Urinary bladder (tissue), 4 donors: ENCODE data around the gene ZCCHC7. TPM values are rescaled to one million over a fixed set of nuclear protein-coding genes. Genes with fewer than 3 reads are reported as not detected.

Experiments
- DNase-seq: peaks from one replicate; pipeline ENCODE4 v3.0.0-alpha.2; 2015; ENCODE audit errors: extremely low spot score
- H3K27ac ChIP-seq: one replicate; pipeline ENCODE4 v1.5.1; 2013; ENCODE audit warnings: low read depth, mild to moderate bottlenecking, moderate library complexity
- H3K36me3 ChIP-seq: one replicate; pipeline ENCODE4 v1.6.1; 2013; ENCODE audit warnings: mild to moderate bottlenecking, moderate library complexity; ENCODE audit not compliant: insufficient read depth
- H3K4me1 ChIP-seq: one replicate; pipeline ENCODE4 v1.6.1; 2013; ENCODE audit warnings: mild to moderate bottlenecking, moderate library complexity; ENCODE audit not compliant: insufficient read depth
- H3K4me3 ChIP-seq: one replicate; pipeline ENCODE4 v1.5.1; 2013; ENCODE audit warnings: low read depth, low read length
- WGBS: extraction: QIAGEN DNeasy Blood & Tissue Kit; methylation state at CpG from one replicate; pipeline ENCODE4 v1.1.7; 2013; 5-methylcytosine and 5-hydroxymethylcytosine counted together
- polyA plus RNA-seq: library from polyadenylated mRNA; stranded (reverse); fragments of 200-250 nt; gene quantifications from one replicate; pipeline ENCODE4 v1.2.3, GENCODE V29; 2013
- total RNA-seq: library from RNA; depleted of rRNA; stranded (reverse); fragments of >200 nt; gene quantifications from one replicate; pipeline ENCODE4 v1.2.3, GENCODE V29; 2014
- donor health status: healthy with polysubstance abuse.
- donor health status: healthy.

ZCCHC7 gene
- total and polyA plus RNA-seq, 2 donors: 10.9 to 40.7 TPM

- DNase-seq: no peak
- Histone ChIP-seq H3K27ac (no peak overlapping the region), H3K4me1 (no peaks in the 10 kb centered on the region), H3K36me3 (no peaks in the 10 kb centered on the region), H3K4me3 (no peak overlapping the region)
- 94% methylated on average over 2 of the region's 2 CpGs for WGBS
Observed at GRCh38 chr9:37329576-37329975, 209.2 kb downstream of the ZCCHC7 start.

DNA sequence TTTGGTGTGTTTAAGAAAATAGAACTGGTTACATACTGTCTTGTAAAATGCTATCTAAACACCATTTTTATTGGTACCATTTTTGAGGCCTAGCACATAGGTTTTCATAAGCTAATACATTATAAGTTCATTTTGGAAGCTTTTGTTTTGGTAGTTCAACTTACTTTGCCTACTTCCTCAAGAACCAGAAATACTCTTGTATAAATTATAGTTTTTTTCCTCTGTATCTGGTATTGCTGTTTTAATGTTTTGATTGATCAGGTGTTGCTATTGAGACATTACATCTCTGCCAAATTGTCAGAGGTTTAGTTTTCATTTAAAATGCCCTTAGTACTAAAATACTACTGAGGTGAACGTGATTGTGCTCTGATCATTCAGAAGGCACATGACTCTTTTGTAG is 211.5 kb downstream of the ZCCHC7 start:
- no peak overlapping the region for H3K4me3 ChIP-seq
- DNase-seq: no peak
- 96% methylated on average over 1 of the region's 1 CpG for WGBS
- H3K4me1 ChIP-seq: no peaks in the 10 kb centered on the region
- no peaks in the 10 kb centered on the region for H3K36me3 ChIP-seq
- H3K27ac ChIP-seq: no peak overlapping the region

GRCh38 chr9:37332578-37332977 is 212.2 kb downstream of the ZCCHC7 start:
- no peak overlapping the region for H3K4me3 ChIP-seq
- no peaks in the 10 kb centered on the region for H3K4me1 ChIP-seq
- no peaks in the 10 kb centered on the region for H3K36me3 ChIP-seq
- no peak overlapping the region for H3K27ac ChIP-seq
- no peak for DNase-seq

DNA sequence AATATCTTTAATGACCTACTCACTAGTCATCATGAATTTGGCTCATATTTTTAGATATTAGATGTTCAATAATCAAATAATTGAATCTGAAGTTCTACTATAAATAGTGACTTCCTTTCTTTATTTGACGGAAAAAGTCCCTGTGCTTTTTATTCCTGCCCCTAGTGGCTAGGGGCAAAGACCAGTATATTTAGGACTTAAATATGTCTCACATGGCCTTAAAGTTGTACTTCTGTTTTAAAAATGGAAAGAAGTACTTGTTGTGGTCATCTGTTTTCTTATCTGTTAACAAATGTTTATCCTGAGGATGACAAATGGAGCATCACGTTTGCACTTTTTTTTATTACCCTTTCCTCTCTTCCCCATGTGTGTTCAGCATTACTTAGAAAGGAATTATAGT is 212.9 kb downstream of the ZCCHC7 start:
- H3K27ac ChIP-seq: no peak overlapping the region
- WGBS: 61% methylated on average over 2 of the region's 2 CpGs
- DNase-seq: no peak

GRCh38 chr9:37335238-37335637 is 214.9 kb downstream of the ZCCHC7 start:
- no peaks in the 10 kb centered on the region for H3K36me3 ChIP-seq
- no peak overlapping the region for H3K27ac ChIP-seq
- no peaks in the 10 kb centered on the region for H3K4me1 ChIP-seq
- WGBS: 95% methylated on average over 3 of the region's 3 CpGs
- no peak overlapping the region for H3K4me3 ChIP-seq
- DNase-seq: no peak

More for the DNA sequence above, 212.9 kb downstream of the ZCCHC7 start:
- H3K4me1 ChIP-seq: no peaks in the 10 kb centered on the region
- H3K36me3 ChIP-seq: no peaks in the 10 kb centered on the region
- H3K4me3 ChIP-seq: no peak overlapping the region

- Histone ChIP-seq H3K4me3 (no peak overlapping the region), H3K27ac (no peak overlapping the region), H3K4me1 (no peaks in the 10 kb centered on the region), H3K36me3 (no peaks in the 10 kb centered on the region)
- no peak for DNase-seq
- 67% methylated on average over 3 of the region's 3 CpGs for WGBS
Observed at GRCh38 chr9:37336150-37336549, 215.8 kb downstream of the ZCCHC7 start.

DNA sequence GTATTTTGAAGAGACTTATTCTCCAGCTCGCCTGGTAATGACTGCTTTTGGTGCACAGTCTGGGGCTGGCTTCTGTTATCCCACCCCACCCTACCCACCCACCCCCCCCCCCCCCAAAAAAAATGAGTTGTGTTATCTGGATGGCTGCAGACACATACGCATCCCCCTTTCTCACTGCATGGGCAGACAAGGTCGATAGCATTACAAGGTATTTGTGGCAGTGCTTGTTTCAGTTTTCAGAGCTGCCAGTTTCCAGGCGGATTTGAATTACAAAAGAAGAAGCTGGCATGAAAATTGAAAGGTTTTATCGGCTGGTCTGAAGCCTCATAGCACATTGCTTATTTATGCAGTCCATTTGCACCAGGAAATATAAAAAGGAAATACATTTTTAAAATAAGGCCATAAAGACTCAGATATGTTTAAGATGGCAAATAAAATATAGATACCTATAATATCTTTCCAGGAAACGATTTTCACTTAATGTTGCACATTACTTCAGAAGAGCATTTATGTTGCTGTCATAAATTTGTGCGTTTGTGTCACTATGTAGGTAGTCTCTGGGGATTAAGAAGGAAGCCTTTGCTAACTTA is 217.0 kb downstream of the ZCCHC7 start:
- H3K4me3 ChIP-seq: no peak overlapping the region
- no peaks in the 10 kb centered on the region for H3K4me1 ChIP-seq
- no peaks in the 10 kb centered on the region for H3K36me3 ChIP-seq
- DNase-seq: no peak
- no peak overlapping the region for H3K27ac ChIP-seq
- 78% methylated on average over 7 of the region's 7 CpGs for WGBS

- Histone ChIP-seq H3K27ac (no peak overlapping the region), H3K36me3 (no peaks in the 10 kb centered on the region), H3K4me1 (no peaks in the 10 kb centered on the region), H3K4me3 (no peak overlapping the region)
- WGBS: 74% methylated on average over 4 of the region's 4 CpGs
- DNase-seq: no peak
Observed at GRCh38 chr9:37338218-37338617, 217.8 kb downstream of the ZCCHC7 start.

DNA sequence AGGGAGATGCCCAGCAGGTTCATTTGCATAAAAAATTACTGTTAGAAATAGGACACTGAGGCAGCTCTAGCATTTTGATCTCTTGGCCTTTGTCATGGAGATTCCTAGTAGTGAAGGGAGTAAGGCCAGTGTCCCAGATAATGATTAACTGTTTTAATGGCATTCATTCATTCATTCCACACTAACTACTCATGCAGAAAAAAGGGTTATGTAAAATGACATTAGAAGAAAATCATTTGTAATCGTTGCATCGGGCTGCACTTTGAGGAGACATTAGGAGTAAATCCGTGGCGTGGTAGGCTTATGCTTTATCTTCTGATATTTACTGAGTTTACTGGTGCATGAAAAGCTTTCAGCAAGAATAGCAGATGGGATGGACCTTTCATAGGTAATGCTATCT is 219.5 kb downstream of the ZCCHC7 start:
- no peak overlapping the region for H3K27ac ChIP-seq
- WGBS: 93% methylated on average over 4 of the region's 4 CpGs
- H3K4me3 ChIP-seq: no peak overlapping the region
- DNase-seq: no peak
- H3K4me1 ChIP-seq: no peaks in the 10 kb centered on the region
- no peaks in the 10 kb centered on the region for H3K36me3 ChIP-seq

DNA sequence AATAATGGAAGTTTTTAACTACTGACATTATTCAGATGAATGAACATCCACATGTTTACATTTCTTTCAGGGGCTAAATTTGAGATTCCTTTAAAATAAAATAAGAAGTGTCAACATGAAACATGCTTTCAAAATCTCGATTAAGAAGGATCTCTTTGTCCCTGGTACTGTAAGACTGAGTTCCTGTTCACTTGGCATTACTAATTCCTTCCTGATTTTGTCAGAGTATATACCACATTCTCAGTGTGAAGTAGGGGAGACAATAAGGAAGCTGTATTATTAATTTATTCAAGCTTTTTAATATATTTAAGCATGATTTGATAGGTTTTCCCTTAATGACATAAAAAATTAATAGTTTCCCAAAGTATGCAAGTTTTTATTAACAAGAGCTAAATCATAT is 220.6 kb downstream of the ZCCHC7 start:
- no peak overlapping the region for H3K27ac ChIP-seq
- no peaks in the 10 kb centered on the region for H3K4me1 ChIP-seq
- no peaks in the 10 kb centered on the region for H3K36me3 ChIP-seq
- no peak for DNase-seq
- 84% methylated on average over 1 of the region's 1 CpG for WGBS
- no peak overlapping the region for H3K4me3 ChIP-seq

DNA sequence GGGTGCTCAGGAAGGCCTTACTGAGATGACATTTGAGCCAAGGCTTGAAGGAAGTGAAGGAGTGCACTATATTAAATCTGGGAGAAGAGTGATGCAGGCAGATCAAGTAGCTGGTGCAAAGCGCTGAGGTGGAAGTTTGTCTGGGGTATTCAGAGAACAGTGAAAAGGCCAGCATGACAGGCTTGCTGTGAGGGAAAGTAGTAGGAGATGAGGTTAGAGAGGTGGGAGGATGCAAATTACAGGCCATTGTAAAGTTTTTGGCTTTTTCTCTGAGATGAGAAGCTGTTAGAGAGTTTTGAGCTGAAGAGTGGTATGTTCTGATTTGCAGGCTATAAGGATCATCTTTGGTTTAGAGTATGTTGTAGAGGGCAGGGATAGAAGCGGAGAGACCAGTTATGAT is 221.3 kb downstream of the ZCCHC7 start:
- no peak overlapping the region for H3K4me3 ChIP-seq
- H3K27ac ChIP-seq: no peak overlapping the region
- no peak for DNase-seq
- over 99% methylated on average over 2 of the region's 2 CpGs for WGBS
- H3K36me3 ChIP-seq: no peaks in the 10 kb centered on the region
- H3K4me1 ChIP-seq: no peaks in the 10 kb centered on the region

GRCh38 chr9:37342493-37342892 is 222.1 kb downstream of the ZCCHC7 start:
- no peak overlapping the region for H3K27ac ChIP-seq
- no peaks in the 10 kb centered on the region for H3K36me3 ChIP-seq
- 93% methylated on average over 2 of the region's 2 CpGs for WGBS
- H3K4me3 ChIP-seq: no peak overlapping the region
- H3K4me1 ChIP-seq: no peaks in the 10 kb centered on the region
- no peak for DNase-seq

GRCh38 chr9:37342895-37343294 is 222.5 kb downstream of the ZCCHC7 start:
- 85% methylated on average over 5 of the region's 5 CpGs for WGBS

GRCh38 chr9:37343724-37344123 is 223.3 kb downstream of the ZCCHC7 start:
- WGBS: 99% methylated on average over 1 of the region's 1 CpG
- H3K27ac ChIP-seq: no peak overlapping the region
- no peak for DNase-seq

More at GRCh38 chr9:37342895-37343294, 222.5 kb downstream of the ZCCHC7 start:
- no peak for DNase-seq
- Histone ChIP-seq H3K4me1 (no peaks in the 10 kb centered on the region), H3K4me3 (no peak overlapping the region), H3K27ac (no peak overlapping the region), H3K36me3 (no peaks in the 10 kb centered on the region)

DNA sequence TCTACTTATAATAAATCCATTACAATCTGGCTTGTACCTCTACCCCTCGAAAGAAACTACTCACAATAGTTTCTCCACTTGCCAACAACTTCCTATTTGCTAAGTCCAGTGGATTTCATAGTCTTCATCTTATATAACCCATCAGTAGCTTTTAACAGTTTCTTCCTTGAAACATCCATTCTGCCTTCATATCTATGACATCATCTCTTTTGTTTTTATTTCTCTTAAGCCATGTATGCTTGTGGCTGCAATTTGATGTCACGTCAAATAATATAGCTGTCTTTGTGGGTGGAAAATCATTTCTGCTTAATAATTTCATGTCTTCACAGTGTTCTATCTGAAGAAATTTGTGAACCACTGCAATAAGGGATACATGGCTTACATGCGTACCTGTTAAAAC is 224.7 kb downstream of the ZCCHC7 start:
- Histone ChIP-seq H3K27ac (no peak overlapping the region), H3K4me3 (no peak overlapping the region), H3K36me3 (no peaks in the 10 kb centered on the region), H3K4me1 (no peaks in the 10 kb centered on the region)
- no peak for DNase-seq
- 92% methylated on average over 3 of the region's 3 CpGs for WGBS

More at GRCh38 chr9:37343724-37344123, 223.3 kb downstream of the ZCCHC7 start:
- Histone ChIP-seq H3K4me3 (no peak overlapping the region), H3K4me1 (no peaks in the 10 kb centered on the region), H3K36me3 (no peaks in the 10 kb centered on the region)
